Measurements from ENCODE around the gene GDPD2.

GDPD2 gene

GRCh38 chrX:70470850-70471289 lies 47.8 kb downstream of the GDPD2 start:
- Histone ChIP-seq H3K27ac (ENCODE audit: insufficient read depth, low read depth, low read length, poor library complexity, severe bottlenecking) (no peak overlapping the region), H3K4me3 (ENCODE audit: insufficient read depth, low read depth, low read length) (no peak overlapping the region), H3K4me1 (ENCODE audit: control insufficient read depth, insufficient read depth, low read length) (peaks cover 5% of the 10 kb centered on the region), H3K27me3 (ENCODE audit: control insufficient read depth, insufficient read depth, low read length, poor library complexity, severe bottlenecking) (no peaks in the 10 kb centered on the region), H3K36me3 (ENCODE audit: control insufficient read depth, insufficient read depth, low read length) (peaks cover 4% of the 10 kb centered on the region), H3K9me3 (ENCODE audit: control insufficient read depth, low read length) (no peaks in the 10 kb centered on the region)
- WGBS, 2 experiments: 96 to 100% methylated on average over 2 to 3 of the region's 3 CpGs

DNA sequence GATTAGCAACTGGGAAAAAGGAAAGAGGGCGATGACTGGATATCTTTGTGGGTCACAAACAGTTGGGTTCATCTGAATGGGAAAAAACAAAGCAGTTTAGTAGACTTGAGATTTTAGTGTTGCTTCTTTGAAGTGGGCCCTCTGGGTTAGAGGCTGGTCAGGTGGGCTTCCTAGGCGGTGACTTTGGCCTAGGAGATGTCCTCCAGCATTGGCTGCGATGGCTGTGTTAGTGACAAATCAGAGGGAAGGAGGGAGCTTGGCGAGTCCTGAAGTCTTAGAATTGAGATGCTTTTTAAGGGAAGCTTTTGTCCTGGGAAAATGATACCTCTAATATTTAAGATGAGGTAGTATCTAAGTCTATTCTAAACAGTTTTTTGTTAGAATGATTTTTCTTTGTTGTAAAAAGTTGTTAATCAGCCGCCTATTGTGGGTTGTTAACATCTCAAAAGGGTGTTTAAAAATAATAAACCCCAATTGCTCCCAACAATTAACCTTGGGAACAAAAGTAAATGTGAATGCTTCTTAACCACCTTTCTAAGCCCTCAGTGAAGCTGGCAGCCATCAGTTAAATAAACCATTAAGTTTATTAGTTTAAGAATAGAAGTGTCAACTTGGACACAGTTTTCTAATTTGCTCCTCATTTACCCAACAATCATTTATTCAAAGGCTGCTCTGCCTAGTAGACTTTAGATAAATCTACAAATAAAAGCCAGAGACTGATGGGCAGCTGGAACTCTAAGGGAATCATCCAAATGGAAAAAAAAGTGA lies 53.2 kb downstream of the GDPD2 start:
- H3K27ac ChIP-seq (ENCODE audit: insufficient read depth, low read depth, low read length, poor library complexity, severe bottlenecking): no peak overlapping the region
- 35 to 41% methylated on average over 4 of the region's 5 CpGs for WGBS, 2 experiments
- H3K9me3 ChIP-seq (ENCODE audit: control insufficient read depth, low read length): no peaks in the 10 kb centered on the region
- peaks cover 4% of the 10 kb centered on the region for H3K36me3 ChIP-seq (ENCODE audit: control insufficient read depth, insufficient read depth, low read length)
- H3K27me3 ChIP-seq (ENCODE audit: control insufficient read depth, insufficient read depth, low read length, poor library complexity, severe bottlenecking): no peaks in the 10 kb centered on the region
- no peak overlapping the region for H3K4me3 ChIP-seq (ENCODE audit: insufficient read depth, low read depth, low read length)
- H3K4me1 ChIP-seq (ENCODE audit: control insufficient read depth, insufficient read depth, low read length): peaks cover 35% of the 10 kb centered on the region

- Histone ChIP-seq H3K4me1 (ENCODE audit: control insufficient read depth, insufficient read depth, low read length) (peaks cover 35% of the 10 kb centered on the region), H3K36me3 (ENCODE audit: control insufficient read depth, insufficient read depth, low read length) (peaks cover 4% of the 10 kb centered on the region), H3K4me3 (ENCODE audit: insufficient read depth, low read depth, low read length) (no peak overlapping the region), H3K27ac (ENCODE audit: insufficient read depth, low read depth, low read length, poor library complexity, severe bottlenecking) (peak overlapping the region; percentile 36), H3K9me3 (ENCODE audit: control insufficient read depth, low read length) (no peaks in the 10 kb centered on the region), H3K27me3 (ENCODE audit: control insufficient read depth, insufficient read depth, low read length, poor library complexity, severe bottlenecking) (no peaks in the 10 kb centered on the region)
- 27 to 32% methylated on average over 12 to 13 of the region's 13 CpGs for WGBS, 2 experiments
Measured at GRCh38 chrX:70476934-70477733, 54.0 kb downstream of the GDPD2 start.

DNA sequence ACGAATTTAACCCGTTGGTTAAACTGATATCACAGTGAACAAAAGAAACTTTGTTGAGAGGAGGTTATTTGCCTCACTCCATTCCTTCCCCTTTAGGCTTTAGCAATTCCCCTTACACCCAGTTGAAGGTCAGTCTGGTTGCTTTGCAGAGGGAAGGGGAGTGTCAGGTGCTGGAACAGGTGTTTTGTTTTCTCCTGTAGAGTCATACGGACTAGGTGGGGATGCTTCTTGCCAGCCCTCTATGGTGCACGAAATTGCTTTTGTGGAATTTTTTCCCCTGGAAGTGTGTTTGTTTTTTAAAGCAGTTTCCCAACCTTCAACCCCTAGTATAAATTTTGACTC lies 54.6 kb downstream of the GDPD2 start:
- Histone ChIP-seq H3K27ac (ENCODE audit: insufficient read depth, low read depth, low read length, poor library complexity, severe bottlenecking) (no peak overlapping the region), H3K4me1 (ENCODE audit: control insufficient read depth, insufficient read depth, low read length) (peaks cover 35% of the 10 kb centered on the region), H3K4me3 (ENCODE audit: insufficient read depth, low read depth, low read length) (no peak overlapping the region), H3K27me3 (ENCODE audit: control insufficient read depth, insufficient read depth, low read length, poor library complexity, severe bottlenecking) (no peaks in the 10 kb centered on the region), H3K9me3 (ENCODE audit: control insufficient read depth, low read length) (no peaks in the 10 kb centered on the region), H3K36me3 (ENCODE audit: control insufficient read depth, insufficient read depth, low read length) (peaks cover 4% of the 10 kb centered on the region)
- 24 to 33% methylated on average over 3 to 4 of the region's 4 CpGs for WGBS, 2 experiments

DNA sequence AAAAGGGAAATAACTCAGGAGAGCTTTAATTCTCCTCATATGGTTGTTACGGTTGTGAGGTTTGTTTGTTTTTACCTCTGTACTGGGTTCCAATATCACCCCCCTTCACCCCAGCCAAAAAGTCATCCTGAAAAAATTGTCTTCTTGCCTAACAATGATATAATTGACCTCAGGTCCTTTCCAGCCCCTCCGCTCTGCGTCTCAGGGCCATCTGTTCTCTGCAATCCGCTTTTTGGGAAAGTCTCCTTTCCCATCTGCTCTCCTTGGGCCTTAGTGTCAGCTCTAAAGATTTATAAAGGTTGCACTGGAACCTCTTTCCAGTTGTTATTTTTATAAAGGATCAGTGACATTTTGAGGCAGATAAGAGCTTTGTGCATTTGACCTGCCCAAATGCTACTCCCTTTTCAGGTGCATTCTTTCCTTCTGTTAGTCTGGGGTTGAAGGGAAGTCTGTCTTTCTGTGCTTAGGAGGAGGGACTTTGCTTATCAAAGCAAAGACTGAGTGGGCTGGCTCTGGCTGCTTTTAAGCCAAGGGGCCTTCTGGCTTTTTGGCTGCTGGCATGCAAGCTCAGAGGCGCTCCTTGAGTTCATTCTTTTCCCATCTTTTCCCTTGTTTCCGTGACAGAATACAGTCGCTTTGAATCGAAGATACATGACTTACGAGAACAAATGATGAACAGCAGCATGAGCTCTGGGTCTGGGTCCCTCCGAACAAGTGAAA lies 55.6 kb downstream of the GDPD2 start:
- peaks cover 38% of the 10 kb centered on the region for H3K4me1 ChIP-seq (ENCODE audit: control insufficient read depth, insufficient read depth, low read length)
- H3K4me3 ChIP-seq (ENCODE audit: insufficient read depth, low read depth, low read length): no peak overlapping the region
- no peaks in the 10 kb centered on the region for H3K9me3 ChIP-seq (ENCODE audit: control insufficient read depth, low read length)
- 55 to 58% methylated on average over 9 to 10 of the region's 10 CpGs for WGBS, 2 experiments
- peak overlapping the region; percentile 2 for H3K27ac ChIP-seq (ENCODE audit: insufficient read depth, low read depth, low read length, poor library complexity, severe bottlenecking)
- H3K27me3 ChIP-seq (ENCODE audit: control insufficient read depth, insufficient read depth, low read length, poor library complexity, severe bottlenecking): no peaks in the 10 kb centered on the region
- peaks cover 4% of the 10 kb centered on the region for H3K36me3 ChIP-seq (ENCODE audit: control insufficient read depth, insufficient read depth, low read length)

GRCh38 chrX:70479247-70479921 lies 56.3 kb downstream of the GDPD2 start:
- Histone ChIP-seq H3K4me3 (ENCODE audit: insufficient read depth, low read depth, low read length) (no peak overlapping the region), H3K27me3 (ENCODE audit: control insufficient read depth, insufficient read depth, low read length, poor library complexity, severe bottlenecking) (no peaks in the 10 kb centered on the region), H3K27ac (ENCODE audit: insufficient read depth, low read depth, low read length, poor library complexity, severe bottlenecking) (no peak overlapping the region), H3K36me3 (ENCODE audit: control insufficient read depth, insufficient read depth, low read length) (peaks cover 4% of the 10 kb centered on the region), H3K4me1 (ENCODE audit: control insufficient read depth, insufficient read depth, low read length) (peaks cover 38% of the 10 kb centered on the region), H3K9me3 (ENCODE audit: control insufficient read depth, low read length) (no peaks in the 10 kb centered on the region)
- WGBS, 2 experiments: 64 to 83% methylated on average over 2 to 4 of the region's 4 CpGs

- H3K4me3 ChIP-seq (ENCODE audit: insufficient read depth, low read depth, low read length): no peak overlapping the region
- peaks cover 38% of the 10 kb centered on the region for H3K4me1 ChIP-seq (ENCODE audit: control insufficient read depth, insufficient read depth, low read length)
- peaks cover 1% of the 10 kb centered on the region for H3K36me3 ChIP-seq (ENCODE audit: control insufficient read depth, insufficient read depth, low read length)
- no peaks in the 10 kb centered on the region for H3K9me3 ChIP-seq (ENCODE audit: control insufficient read depth, low read length)
- no peak overlapping the region for H3K27ac ChIP-seq (ENCODE audit: insufficient read depth, low read depth, low read length, poor library complexity, severe bottlenecking)
- WGBS, 2 experiments: 19 to 20% methylated on average over 6 of the region's 6 CpGs
- H3K27me3 ChIP-seq (ENCODE audit: control insufficient read depth, insufficient read depth, low read length, poor library complexity, severe bottlenecking): no peaks in the 10 kb centered on the region
Measured at GRCh38 chrX:70479922-70480659, 57.0 kb downstream of the GDPD2 start.

DNA sequence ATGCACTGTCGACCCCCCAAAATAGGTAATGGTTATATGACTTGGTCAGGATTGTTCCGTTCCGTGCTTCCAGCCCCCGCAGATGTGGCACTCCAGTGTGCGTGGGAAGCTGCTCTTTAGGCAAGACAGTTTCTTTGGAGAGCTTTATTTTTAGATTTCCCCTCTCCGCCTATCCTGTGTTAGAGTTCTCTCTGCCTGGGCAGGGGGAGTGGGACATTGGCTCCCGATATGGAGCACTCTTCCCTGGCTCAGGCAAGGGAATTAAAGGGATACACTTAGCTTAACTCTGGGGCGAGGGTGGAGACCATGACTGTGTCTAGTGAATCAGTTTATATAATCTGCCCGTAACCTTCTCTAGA lies 57.5 kb downstream of the GDPD2 start:
- Histone ChIP-seq H3K4me3 (ENCODE audit: insufficient read depth, low read depth, low read length) (no peak overlapping the region), H3K27me3 (ENCODE audit: control insufficient read depth, insufficient read depth, low read length, poor library complexity, severe bottlenecking) (no peaks in the 10 kb centered on the region), H3K36me3 (ENCODE audit: control insufficient read depth, insufficient read depth, low read length) (peaks cover 3% of the 10 kb centered on the region), H3K9me3 (ENCODE audit: control insufficient read depth, low read length) (no peaks in the 10 kb centered on the region), H3K4me1 (ENCODE audit: control insufficient read depth, insufficient read depth, low read length) (peaks cover 35% of the 10 kb centered on the region), H3K27ac (ENCODE audit: insufficient read depth, low read depth, low read length, poor library complexity, severe bottlenecking) (no peak overlapping the region)
- WGBS, 2 experiments: 83 to 92% methylated on average over 7 to 9 of the region's 9 CpGs

DNA sequence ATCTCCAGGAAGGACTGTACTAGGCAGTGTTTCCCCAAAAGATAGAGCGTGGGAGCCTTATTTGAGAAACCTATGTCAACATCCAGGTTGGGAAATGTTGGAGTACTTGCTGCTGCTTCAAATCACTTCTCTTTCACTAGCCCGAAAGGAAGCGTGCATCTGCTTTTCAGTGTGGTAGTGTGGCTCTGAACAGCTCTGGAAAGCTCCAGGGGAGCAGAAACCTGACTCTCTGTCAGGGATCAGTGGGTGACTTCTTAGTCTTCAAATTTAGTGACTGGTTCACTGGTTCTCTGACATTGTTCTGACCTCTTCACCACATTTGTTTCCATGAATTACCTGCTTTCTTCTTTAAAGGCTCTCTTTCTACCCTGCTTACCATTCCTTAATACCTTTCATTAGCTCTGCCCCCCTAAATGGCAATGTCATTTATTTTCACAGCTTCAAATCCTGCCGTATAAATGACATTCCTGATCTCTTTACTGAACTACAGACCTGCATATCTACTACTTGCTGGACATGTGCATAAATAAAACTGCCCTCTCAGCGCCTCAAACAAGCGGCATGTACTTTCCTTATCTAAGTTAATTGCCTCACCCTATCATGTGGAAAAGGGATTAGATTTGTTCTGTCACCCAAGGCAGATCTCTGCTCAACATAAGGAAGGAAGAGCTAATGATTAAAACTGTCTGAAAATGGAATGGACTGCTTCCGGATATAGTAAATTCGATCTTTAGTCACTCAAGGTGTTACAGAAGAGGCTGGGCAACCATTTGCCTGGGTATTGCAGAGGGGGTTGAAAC lies 58.6 kb downstream of the GDPD2 start:
- Histone ChIP-seq H3K9me3 (ENCODE audit: control insufficient read depth, low read length) (no peaks in the 10 kb centered on the region), H3K36me3 (ENCODE audit: control insufficient read depth, insufficient read depth, low read length) (peaks cover 6% of the 10 kb centered on the region), H3K4me3 (ENCODE audit: insufficient read depth, low read depth, low read length) (no peak overlapping the region), H3K27me3 (ENCODE audit: control insufficient read depth, insufficient read depth, low read length, poor library complexity, severe bottlenecking) (no peaks in the 10 kb centered on the region), H3K4me1 (ENCODE audit: control insufficient read depth, insufficient read depth, low read length) (peaks cover 29% of the 10 kb centered on the region), H3K27ac (ENCODE audit: insufficient read depth, low read depth, low read length, poor library complexity, severe bottlenecking) (peak overlapping the region; percentile 3)
- WGBS, 2 experiments: 76 to 78% methylated on average over 6 to 8 of the region's 8 CpGs

Measured in ectodermal cell (in vitro differentiated cells).